GM23248 (cell line): ENCODE results near the gene GATM.

ENCODE experiments used
- EZH2 ChIP-seq: fragments of 200-600 bp; sonication (generic); IDR thresholded peaks from 2 replicates; pipeline ENCODE4 v1.6.1; 2018; ENCODE audit warnings: antibody characterized with exemption, mild to moderate bottlenecking; ENCODE audit not compliant: insufficient read depth, poor library complexity, severe bottlenecking
- EZH2phosphoT487 ChIP-seq: fragments of 200-600 bp; sonication (generic); IDR thresholded peaks from 2 replicates; pipeline ENCODE4 v1.6.1; 2018; ENCODE audit warnings: antibody characterized with exemption, moderate library complexity, mild to moderate bottlenecking, low read depth; ENCODE audit not compliant: insufficient read depth

- TF ChIP-seq EZH2 (no peak), EZH2phosphoT487 (no peak)
Measured at GRCh38 chr15:45402162-45402954, 24.0 kb upstream of the GATM start.
